Heart right ventricle (tissue), 16 donors: ENCODE data around the gene ATG2A. TPM values are rescaled to one million over a fixed set of nuclear protein-coding genes. Genes with fewer than 3 reads are reported as not detected.

ENCODE experiments used
- ATAC-seq, 8 donors: fragments of 200-7000 bp; cut with Tn5 transposase; one replicate each; pipeline ENCODE4 v1.9.1; 2020; ENCODE audit warnings: mild to moderate bottlenecking in 8 of 8, moderate library complexity in 8 of 8, moderate number of reproducible peaks in 1 of 8
- DNase-seq, 2 donors: peaks; one replicate each; pipeline ENCODE4 v3.0.0-alpha.2; 2020
- H3K27ac ChIP-seq, 10 donors: fragments of 200-600 bp; sonication (generic) in 2 of 10; one replicate each; pipeline versions ENCODE4 v1.5.0 to v1.8.0; 2020 to 2022; ENCODE audit warnings: mild to moderate bottlenecking in 3 of 10
- H3K27me3 ChIP-seq, 7 donors: fragments of 200-600 bp; one replicate each; pipeline ENCODE4 v1.8.0; 2021 to 2022; ENCODE audit warnings: mild to moderate bottlenecking in 2 of 7
- H3K36me3 ChIP-seq, 9 donors: fragments of 200-600 bp; sonication (generic) in 1 of 9; one replicate each; pipeline versions ENCODE4 v1.5.0 to v1.8.0; 2020 to 2022; ENCODE audit warnings: mild to moderate bottlenecking in 2 of 9
- H3K4me1 ChIP-seq, 9 donors: fragments of 200-600 bp; sonication (generic) in 1 of 9; one replicate each; pipeline versions ENCODE4 v1.5.0 to v1.8.0; 2020 to 2022; ENCODE audit warnings: mild to moderate bottlenecking in 4 of 9
- H3K4me3 ChIP-seq, 10 donors: fragments of 200-600 bp; sonication (generic) in 2 of 10; one replicate each; pipeline versions ENCODE4 v1.5.0 to v1.8.0; 2020 to 2022; ENCODE audit warnings: mild to moderate bottlenecking in 7 of 10, moderate library complexity in 2 of 10
- H3K9me3 ChIP-seq, 11 donors: fragments of 200-600 bp in 10 of 11; sonication (generic) in 2 of 11; one replicate each; pipeline versions ENCODE4 v1.5.0 to v1.8.0; 2013 to 2022; ENCODE audit warnings: mild to moderate bottlenecking in 2 of 11, control low read depth in 1 of 11, moderate library complexity in 1 of 11
- CTCF ChIP-seq, 9 donors: fragments of 200-600 bp; sonication (generic) in 2 of 9; IDR thresholded peaks; one replicate each; pipeline versions ENCODE4 v1.5.0 to v1.8.0; 2021 to 2022; ENCODE audit warnings: antibody characterized with exemption in 9 of 9, mild to moderate bottlenecking in 5 of 9, moderate library complexity in 1 of 9
- WGBS, 2 donors: extraction: QIAGEN DNeasy Blood & Tissue Kit; methylation state at CpG; one replicate each; pipeline ENCODE4 v1.1.7; 2013; ENCODE audit warnings: inconsistent platforms in 1 of 2; 5-methylcytosine and 5-hydroxymethylcytosine counted together
- intact Hi-C, 10 donors: fragments of 100-400 bp; cut with DNase I; formaldehyde crosslinking; loops; one replicate each; pipeline versions ENCODE4 v1.11.1 to v1.14.2; 2022
- polyA plus RNA-seq, 2 donors: library from polyadenylated mRNA; stranded (reverse); fragments of 200-250 nt; gene quantifications; one replicate each; pipeline ENCODE4 v1.2.3, GENCODE V29; 2013
- total RNA-seq, 10 donors: library from RNA; stranded (reverse); fragmentation: NEBNext Ultra II Directional in 3 of 10; extraction: Animal tissue kit (Norgen Biotek cat#: 25700) in 3 of 10; gene quantifications; one replicate each; pipeline versions ENCODE4 v1.2.1 to v1.2.4, GENCODE V29; 2021 to 2023
- donor health status: Arrhythmogenic right ventricular cardiomyopathy.
- donor health status: ischemic (EF 13 %, LVEDD 7.1; RV severe dilation, severe dysfunction).
- donor health status: healthy with polysubstance abuse.
- donor health status: DM: no; HTN: yes; CAD: no.
- donor health status: DM: no; HTN: no; CAD: no.
- donor health status: ischemic (EF 25% LVEDD 6.9; RV normal size, moderate dysfunction).
- donor health status: ischemic (EF 25% LVEDD 5.7; RV mildly dilated, moderate dysfunction).
- donor health status: healthy.
- donor health status: DM: yes; HTN: yes; CAD: no.
- donor health status: Ischemic cardiomyopathy.
- donor health status: ischemic (EF 35%, LVEDD 5.7; RV mildly dilated, moderate dysfunction).
- donor health status: nonischemic (EF 11% LVEDD 7.7; RV severe dilation, severe dysfunction).
- donor health status: DM: yes; HTN: yes; CAD: no.
- donor health status: PGD.
- donor health status: ischemic (EF 29% LVEDD 5.4; RV normal size, mild dysfunction).
- donor health status: nonischemic (EF 23%, LVEDD 6.1; RV moderate dilation, normal function).

Gene ATG2A
- total and polyA plus RNA-seq, 12 donors: 12.4 to 18.6 (median 16.0) TPM

GRCh38 chr11:64916040-64916774 is 802 bp downstream of the ATG2A start:
- no peak for TF ChIP-seq CTCF (IDR thresholded peaks at IDR 0.05)
- Histone ChIP-seq H3K4me3 (peak overlapping the region; percentile 63 to 98 (median 86)), H3K9me3 (no peaks in the 10 kb centered on the region), H3K27me3 (no peaks in the 10 kb centered on the region), H3K4me1 (peaks cover 5 to 43% (median 34%) of the 10 kb centered on the region in 9 donors), H3K36me3 (peaks cover 3 to 34% (median 30%) of the 10 kb centered on the region in 9 donors), H3K27ac (peak overlapping the region in 9 of 10 donors; percentile 41 to 96 (median 77))
- ATAC-seq (peak in 2 of 8 donors; percentile 1 to 7), DNase-seq (peak in 1 of 2 donors; percentile 32)
- 6 to 9% methylated on average over 23 of the region's 23 CpGs for WGBS, 2 donors
- intact Hi-C loops: loop anchor here in 3 of 10 donors (5.0 kb wide), 2 partner anchors 81 to 96 kb away; partner anchors contain the start of genes ARL2 (in 2 of the 3) and BATF2 (in 1 of the 3)

DNA sequence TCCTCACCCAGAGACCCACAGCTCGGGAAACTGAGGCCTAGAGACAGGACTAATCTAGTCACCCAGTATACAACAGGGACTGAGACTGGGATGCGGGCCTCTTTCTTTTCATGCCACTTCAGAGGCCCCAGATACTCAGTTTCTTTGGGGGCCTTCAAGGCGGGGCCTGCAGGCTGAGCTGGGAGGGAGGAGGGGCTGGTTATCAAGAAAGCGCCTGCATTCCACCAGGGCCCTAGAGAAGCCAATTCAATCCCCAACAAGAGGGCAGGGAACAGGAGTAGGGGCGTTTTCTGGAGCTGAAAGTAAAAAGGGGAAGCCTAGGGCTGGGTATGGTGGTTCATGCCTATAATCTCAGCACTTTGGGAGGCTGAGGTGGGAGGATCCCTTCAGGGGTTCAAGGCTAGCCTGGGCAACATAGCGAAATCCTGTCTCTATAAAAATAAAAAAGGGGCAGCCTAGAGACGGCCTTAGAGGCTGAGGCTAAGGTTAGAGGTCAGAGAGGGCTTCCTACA is 1.6 kb downstream of the ATG2A start:
- 67 to 74% methylated on average over 7 of the region's 7 CpGs for WGBS, 2 donors
- ATAC-seq (no peak), DNase-seq (no peak)
- Histone ChIP-seq H3K9me3 (no peaks in the 10 kb centered on the region), H3K27me3 (no peaks in the 10 kb centered on the region), H3K4me1 (peaks cover 5 to 43% (median 34%) of the 10 kb centered on the region in 9 donors), H3K36me3 (peaks cover 3 to 42% (median 38%) of the 10 kb centered on the region in 9 donors), H3K27ac (peak overlapping the region in 5 of 10 donors; percentile 71 to 96 (median 84)), H3K4me3 (peak overlapping the region in 7 of 10 donors; percentile 77 to 98 (median 88))
- intact Hi-C loops: loop anchor here in 3 of 10 donors (5.0 kb wide), 2 partner anchors 82 to 97 kb away; partner anchors contain the start of genes ARL2 (in 2 of the 3) and BATF2 (in 1 of the 3)
- TF ChIP-seq CTCF (IDR thresholded peaks at IDR 0.05): no peak

DNA sequence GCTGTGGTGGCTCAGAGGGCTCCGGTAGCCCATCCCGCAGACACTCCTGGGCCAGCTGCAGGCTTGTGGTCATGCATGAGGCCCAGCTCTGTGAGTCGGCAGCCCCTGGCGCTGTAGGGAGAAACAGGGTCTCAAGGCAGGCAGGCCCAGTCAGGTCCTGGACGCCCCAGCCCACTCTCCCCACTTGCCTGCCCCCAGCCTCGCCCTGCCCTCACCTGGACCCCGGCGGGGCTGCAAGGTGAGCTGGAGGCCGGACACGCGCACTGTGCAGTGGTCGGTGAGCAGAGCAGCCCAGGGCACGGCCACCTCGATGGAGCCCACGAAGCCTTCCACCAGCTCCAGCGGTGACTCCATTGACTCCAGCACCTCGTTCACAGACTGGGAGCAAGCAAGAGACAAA is 2.9 kb downstream of the ATG2A start:
- 94 to 98% methylated on average over 17 of the region's 17 CpGs for WGBS, 2 donors
- Histone ChIP-seq H3K4me3 (no peak overlapping the region), H3K4me1 (peaks cover 5 to 32% (median 31%) of the 10 kb centered on the region in 9 donors), H3K27ac (no peak overlapping the region), H3K36me3 (peaks cover 3 to 55% (median 51%) of the 10 kb centered on the region in 9 donors), H3K27me3 (no peaks in the 10 kb centered on the region), H3K9me3 (no peaks in the 10 kb centered on the region)
- no peak for DNase-seq
- no peak for TF ChIP-seq CTCF (IDR thresholded peaks at IDR 0.05)
- no peak for ATAC-seq
- intact Hi-C loops: no loop called here

DNA sequence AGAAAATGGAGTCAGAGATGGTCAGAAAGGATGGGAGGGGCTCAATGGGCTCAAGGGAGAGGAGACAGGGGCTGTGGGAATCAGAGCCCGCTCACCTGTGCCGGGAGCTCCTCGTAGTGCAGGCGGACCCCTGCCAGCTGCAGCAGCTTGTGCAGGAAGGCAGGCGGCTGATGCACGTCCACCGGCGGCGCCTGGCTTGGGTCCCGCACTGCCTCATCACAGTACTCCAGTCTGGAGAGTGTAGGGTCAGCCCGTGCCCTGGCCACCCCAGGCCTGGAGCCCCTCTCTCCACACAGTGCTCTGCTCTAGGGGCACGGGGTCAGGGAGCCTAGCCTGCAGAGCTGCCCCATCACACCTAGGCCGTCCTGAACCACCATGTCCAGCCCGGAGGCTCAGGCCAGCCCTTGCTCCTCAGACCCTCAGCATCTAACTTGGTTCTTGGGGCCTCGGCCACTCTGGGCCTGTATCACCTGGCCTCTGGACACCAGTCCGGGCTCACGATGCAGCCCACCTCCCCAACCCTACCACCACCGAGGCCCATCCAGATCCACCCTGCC is 3.8 kb downstream of the ATG2A start:
- H3K27ac ChIP-seq: no peak overlapping the region
- no peaks in the 10 kb centered on the region for H3K9me3 ChIP-seq
- no peak for TF ChIP-seq CTCF (IDR thresholded peaks at IDR 0.05)
- WGBS, 2 donors: 92% methylated on average over 18 of the region's 18 CpGs
- H3K36me3 ChIP-seq: peaks cover 3 to 64% (median 59%) of the 10 kb centered on the region in 9 donors
- no peaks in the 10 kb centered on the region for H3K27me3 ChIP-seq
- H3K4me3 ChIP-seq: no peak overlapping the region
- no peak for ATAC-seq
- peaks cover 5 to 24% (median 22%) of the 10 kb centered on the region in 9 donors for H3K4me1 ChIP-seq
- no peak for DNase-seq
- intact Hi-C loops: no loop called here
